ENCODE results near the gene TENM3. TPM values are rescaled to one million over a fixed set of nuclear protein-coding genes. Genes with fewer than 3 reads are reported as not detected.

TENM3 gene
- polyA plus RNA-seq, 1 of the 3 experiments (the other 2 are of a cell fraction) = 10.4 TPM

DNA sequence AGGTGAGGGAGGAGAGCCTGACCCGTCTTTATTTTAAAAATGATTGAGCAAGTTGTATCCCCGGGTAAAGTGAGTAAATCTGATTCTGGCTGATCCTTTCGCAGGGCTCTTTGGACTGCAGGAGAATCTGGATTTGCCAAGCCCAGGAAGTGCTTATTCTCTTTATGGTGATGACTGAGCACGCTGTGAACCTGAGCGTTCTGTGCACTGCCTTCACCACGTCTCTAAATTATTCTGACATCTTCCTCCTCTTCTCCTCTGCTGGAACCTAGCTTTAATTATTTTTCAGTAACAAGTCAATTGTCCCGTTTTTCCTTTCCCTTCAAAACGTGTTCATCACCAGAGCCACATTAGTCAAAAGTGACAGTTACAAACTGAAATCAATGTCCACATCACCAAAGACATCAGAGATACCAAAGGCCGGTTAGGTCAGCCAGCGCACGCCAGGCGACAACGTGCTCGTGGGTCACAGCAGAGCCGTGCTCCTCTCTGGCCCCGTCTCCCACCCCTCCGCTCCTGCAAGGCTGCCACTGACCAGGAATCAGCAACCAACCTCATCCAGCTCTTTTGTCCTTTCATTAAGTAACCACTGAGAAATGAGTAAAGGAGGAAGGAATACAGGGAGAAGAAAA lies 599.7 kb downstream of the TENM3 start:
- no peaks in the 10 kb centered on the region for H3K36me3 ChIP-seq (replicated peaks in 1 of 2; ENCODE audit: control insufficient read depth in 1 of 2, insufficient read depth in 2 of 2, low read length in 1 of 2)
- no peaks in the 10 kb centered on the region for H3K9me3 ChIP-seq
- H4K20me1 ChIP-seq (ENCODE audit: insufficient read depth) = no peaks in the 10 kb centered on the region
- no peaks in the 10 kb centered on the region for H3K9me2 ChIP-seq
- H3F3A ChIP-seq (replicated peaks; ENCODE audit: insufficient read depth) = no peaks in the 10 kb centered on the region
- CTCF ChIA-PET = interaction anchor here (1.2 kb wide), 1 partner anchor 14 kb away, joined by 4 read pairs; no protein-coding TSS in a partner anchor
- 70% methylated on average over 17 of the region's 17 CpGs for WGBS (ENCODE audit: low lambda C conversion rate)
- no peak overlapping the region for H3K27ac ChIP-seq (ENCODE audit: low read depth in 2 of 2, low read length in 1 of 2)
- TF ChIP-seq POLR2AphosphoS5 (IDR thresholded peaks at IDR 0.05; ENCODE audit: low read depth, low read length) = no peak
- TF ChIP-seq, protein P1, sequence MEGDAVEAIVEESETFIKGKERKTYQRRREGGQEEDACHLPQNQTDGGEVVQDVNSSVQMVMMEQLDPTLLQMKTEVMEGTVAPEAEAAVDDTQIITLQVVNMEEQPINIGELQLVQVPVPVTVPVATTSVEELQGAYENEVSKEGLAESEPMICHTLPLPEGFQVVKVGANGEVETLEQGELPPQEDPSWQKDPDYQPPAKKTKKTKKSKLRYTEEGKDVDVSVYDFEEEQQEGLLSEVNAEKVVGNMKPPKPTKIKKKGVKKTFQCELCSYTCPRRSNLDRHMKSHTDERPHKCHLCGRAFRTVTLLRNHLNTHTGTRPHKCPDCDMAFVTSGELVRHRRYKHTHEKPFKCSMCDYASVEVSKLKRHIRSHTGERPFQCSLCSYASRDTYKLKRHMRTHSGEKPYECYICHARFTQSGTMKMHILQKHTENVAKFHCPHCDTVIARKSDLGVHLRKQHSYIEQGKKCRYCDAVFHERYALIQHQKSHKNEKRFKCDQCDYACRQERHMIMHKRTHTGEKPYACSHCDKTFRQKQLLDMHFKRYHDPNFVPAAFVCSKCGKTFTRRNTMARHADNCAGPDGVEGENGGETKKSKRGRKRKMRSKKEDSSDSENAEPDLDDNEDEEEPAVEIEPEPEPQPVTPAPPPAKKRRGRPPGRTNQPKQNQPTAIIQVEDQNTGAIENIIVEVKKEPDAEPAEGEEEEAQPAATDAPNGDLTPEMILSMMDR (IDR thresholded peaks at IDR 0.05) = no peak
- TF ChIP-seq RAD21 (IDR thresholded peaks at IDR 0.05; ENCODE audit: low read length) = no peak
- TF ChIP-seq TCF12 (IDR thresholded peaks at IDR 0.05) = no peak
- TF ChIP-seq FOXM1 (IDR thresholded peaks at IDR 0.05; ENCODE audit: low read depth) = no peak
- no peak for TF ChIP-seq NFIC (IDR thresholded peaks at IDR 0.05; ENCODE audit: borderline replicate concordance)
- no peak for TF ChIP-seq FOXJ3 (CRISPR knock-in tag; IDR thresholded peaks at IDR 0.05)
- no peaks in the 10 kb centered on the region; a peak in 1 of 4 replicates for H3K4me1 ChIP-seq (ENCODE audit: control insufficient read depth in 1 of 2, insufficient read depth in 2 of 2, low read depth in 1 of 2, low read length in 1 of 2)
- H3K9ac ChIP-seq = no peak overlapping the region
- no peak overlapping the region for H3K4me2 ChIP-seq
- no peaks in the 10 kb centered on the region for H3K27me3 ChIP-seq (ENCODE audit: insufficient read depth)
- no peak for DNase-seq
- H2AFZ ChIP-seq (ENCODE audit: low read depth) = no peak overlapping the region
- no peak overlapping the region for H3K4me3 ChIP-seq (ENCODE audit: low read depth in 2 of 2, low read length in 1 of 2)
- POLR2A ChIA-PET = no interaction called here
- no peaks in the 10 kb centered on the region for H3K79me2 ChIP-seq (ENCODE audit: insufficient read depth)

DNA sequence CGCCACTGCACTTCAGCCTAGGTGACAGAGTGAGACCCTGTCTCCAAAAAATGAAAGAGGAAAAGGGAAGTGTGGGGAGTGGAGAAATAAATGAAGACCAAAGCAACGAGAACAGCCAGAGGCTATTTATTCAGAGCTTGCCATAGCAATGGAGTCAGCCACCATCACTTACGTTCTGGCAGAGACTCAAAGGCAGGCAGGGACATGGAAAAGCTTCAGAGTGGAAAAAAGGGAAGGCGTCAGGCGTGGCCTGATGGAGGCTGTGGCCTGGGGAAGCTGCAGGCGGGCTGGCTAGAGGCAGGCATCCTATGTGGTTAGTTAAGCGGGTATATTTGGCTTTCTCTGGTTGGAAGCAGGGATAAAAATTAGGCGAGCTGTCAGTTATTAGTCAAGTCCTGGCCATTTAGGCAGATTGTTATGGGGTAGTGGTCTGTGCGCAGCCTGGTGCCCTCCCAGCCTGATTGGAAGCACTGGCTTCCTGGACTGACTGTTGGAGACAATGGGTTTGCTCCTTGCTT lies 600.7 kb downstream of the TENM3 start:
- DNase-seq = no peak
- CTCF ChIA-PET = no interaction called here

More for the DNA sequence above, 600.7 kb downstream of the TENM3 start:
- Histone ChIP-seq H3K79me2 (ENCODE audit: insufficient read depth) (no peaks in the 10 kb centered on the region), H3K27me3 (ENCODE audit: insufficient read depth) (no peaks in the 10 kb centered on the region), H3K9me3 (no peaks in the 10 kb centered on the region), H3K4me1 (ENCODE audit: control insufficient read depth in 1 of 2, insufficient read depth in 2 of 2, low read depth in 1 of 2, low read length in 1 of 2) (no peaks in the 10 kb centered on the region; a peak in 1 of 4 replicates), H4K20me1 (ENCODE audit: insufficient read depth) (no peaks in the 10 kb centered on the region), H3K9ac (no peak overlapping the region), H3K4me2 (no peak overlapping the region), H3K4me3 (ENCODE audit: low read depth in 2 of 2, low read length in 1 of 2) (no peak overlapping the region), H2AFZ (ENCODE audit: low read depth) (no peak overlapping the region), H3K27ac (ENCODE audit: low read depth in 2 of 2, low read length in 1 of 2) (no peak overlapping the region), H3K36me3 (replicated peaks in 1 of 2; ENCODE audit: control insufficient read depth in 1 of 2, insufficient read depth in 2 of 2, low read length in 1 of 2) (no peaks in the 10 kb centered on the region), H3F3A (replicated peaks; ENCODE audit: insufficient read depth) (no peaks in the 10 kb centered on the region), H3K9me2 (no peaks in the 10 kb centered on the region)
- POLR2A ChIA-PET = no interaction called here
- TF ChIP-seq, protein P2, sequence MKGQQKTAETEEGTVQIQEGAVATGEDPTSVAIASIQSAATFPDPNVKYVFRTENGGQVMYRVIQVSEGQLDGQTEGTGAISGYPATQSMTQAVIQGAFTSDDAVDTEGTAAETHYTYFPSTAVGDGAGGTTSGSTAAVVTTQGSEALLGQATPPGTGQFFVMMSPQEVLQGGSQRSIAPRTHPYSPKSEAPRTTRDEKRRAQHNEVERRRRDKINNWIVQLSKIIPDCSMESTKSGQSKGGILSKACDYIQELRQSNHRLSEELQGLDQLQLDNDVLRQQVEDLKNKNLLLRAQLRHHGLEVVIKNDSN (IDR thresholded peaks at IDR 0.05; ENCODE audit: borderline replicate concordance, low read depth) = no peak
- TF ChIP-seq, protein P3, sequence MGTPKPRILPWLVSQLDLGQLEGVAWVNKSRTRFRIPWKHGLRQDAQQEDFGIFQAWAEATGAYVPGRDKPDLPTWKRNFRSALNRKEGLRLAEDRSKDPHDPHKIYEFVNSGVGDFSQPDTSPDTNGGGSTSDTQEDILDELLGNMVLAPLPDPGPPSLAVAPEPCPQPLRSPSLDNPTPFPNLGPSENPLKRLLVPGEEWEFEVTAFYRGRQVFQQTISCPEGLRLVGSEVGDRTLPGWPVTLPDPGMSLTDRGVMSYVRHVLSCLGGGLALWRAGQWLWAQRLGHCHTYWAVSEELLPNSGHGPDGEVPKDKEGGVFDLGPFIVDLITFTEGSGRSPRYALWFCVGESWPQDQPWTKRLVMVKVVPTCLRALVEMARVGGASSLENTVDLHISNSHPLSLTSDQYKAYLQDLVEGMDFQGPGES (IDR thresholded peaks at IDR 0.05; ENCODE audit: low read depth, low read length) = no peak
- TF ChIP-seq MXI1 (IDR thresholded peaks at IDR 0.05; ENCODE audit: low read depth, low read length) = no peak
- TF ChIP-seq JUND (IDR thresholded peaks at IDR 0.05) = no peak
- TF ChIP-seq YY1 (IDR thresholded peaks at IDR 0.05; ENCODE audit: low read depth) = no peak
- TF ChIP-seq RAD21 (IDR thresholded peaks at IDR 0.05; ENCODE audit: low read length) = no peak
- no peak for TF ChIP-seq FOXM1 (IDR thresholded peaks at IDR 0.05; ENCODE audit: low read depth)
- TF ChIP-seq, protein P4, sequence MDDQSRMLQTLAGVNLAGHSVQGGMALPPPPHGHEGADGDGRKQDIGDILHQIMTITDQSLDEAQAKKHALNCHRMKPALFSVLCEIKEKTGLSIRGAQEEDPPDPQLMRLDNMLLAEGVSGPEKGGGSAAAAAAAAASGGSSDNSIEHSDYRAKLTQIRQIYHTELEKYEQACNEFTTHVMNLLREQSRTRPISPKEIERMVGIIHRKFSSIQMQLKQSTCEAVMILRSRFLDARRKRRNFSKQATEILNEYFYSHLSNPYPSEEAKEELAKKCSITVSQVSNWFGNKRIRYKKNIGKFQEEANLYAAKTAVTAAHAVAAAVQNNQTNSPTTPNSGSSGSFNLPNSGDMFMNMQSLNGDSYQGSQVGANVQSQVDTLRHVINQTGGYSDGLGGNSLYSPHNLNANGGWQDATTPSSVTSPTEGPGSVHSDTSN (IDR thresholded peaks at IDR 0.05) = no peak
- TF ChIP-seq TAF1 (IDR thresholded peaks at IDR 0.05; ENCODE audit: borderline replicate concordance, low read depth, low read length) = no peak
- no peak for TF ChIP-seq TCF12 (IDR thresholded peaks at IDR 0.05)
- TF ChIP-seq RXRA (IDR thresholded peaks at IDR 0.05; ENCODE audit: borderline replicate concordance, low read depth) = no peak
- TF ChIP-seq EZH2phosphoT487 (IDR thresholded peaks at IDR 0.05; ENCODE audit: borderline replicate concordance, low read depth) = no peak
- WGBS (ENCODE audit: low lambda C conversion rate) = 70% methylated on average over 9 of the region's 9 CpGs
